Small intestine (tissue), 7 donors: Measurements from ENCODE around the gene STON1. TPM values are rescaled to one million over a fixed set of nuclear protein-coding genes. Genes with fewer than 3 reads are reported as not detected.
"Not testable (repeated sequence)": the region's sequence is repeated elsewhere in the genome, so short reads cannot be mapped to it uniquely, and the experiment has no call there.

Source experiments
- DNase-seq, 2 donors: peaks; one replicate each; pipeline versions ENCODE4 v3.0.0 to v3.0.0-alpha.2; 2013
- FAIRE-seq: peaks from 2 replicates; lab custom pipeline; 2012; peaks lifted over from hg19 to GRCh38; lab: Jason Lieb, UNC
- H3K27ac ChIP-seq, 3 donors: one replicate each; pipeline ENCODE4 v1.5.1; 2013; ENCODE audit warnings: low read length in 2 of 3, mild to moderate bottlenecking in 2 of 3, control low read depth in 1 of 3, inconsistent platforms in 1 of 3, low read depth in 1 of 3, moderate library complexity in 1 of 3
- H3K27me3 ChIP-seq, 3 donors: one replicate each; pipeline ENCODE4 v1.6.1; 2013; ENCODE audit warnings: low read length in 3 of 3, inconsistent platforms in 1 of 3; ENCODE audit not compliant: control insufficient read depth in 3 of 3, insufficient read depth in 3 of 3
- H3K36me3 ChIP-seq, 3 donors: one replicate each; pipeline ENCODE4 v1.6.1; 2013; ENCODE audit warnings: low read length in 3 of 3, inconsistent platforms in 1 of 3, low read depth in 1 of 3, mild to moderate bottlenecking in 1 of 3, moderate library complexity in 1 of 3; ENCODE audit not compliant: control insufficient read depth in 3 of 3, insufficient read depth in 2 of 3
- H3K4me1 ChIP-seq, 3 donors: one replicate each; pipeline ENCODE4 v1.6.1; 2013; ENCODE audit warnings: low read length in 2 of 3, inconsistent platforms in 1 of 3, low read depth in 1 of 3, mild to moderate bottlenecking in 1 of 3, moderate library complexity in 1 of 3; ENCODE audit not compliant: control insufficient read depth in 3 of 3, insufficient read depth in 2 of 3
- H3K4me3 ChIP-seq, 3 donors: one replicate each; pipeline ENCODE4 v1.5.1; 2013; ENCODE audit warnings: low read length in 3 of 3, control low read depth in 1 of 3, inconsistent platforms in 1 of 3, low read depth in 1 of 3, mild to moderate bottlenecking in 1 of 3, moderate library complexity in 1 of 3
- H3K9me3 ChIP-seq, 2 donors: one replicate each; pipeline ENCODE4 v1.6.1; 2013; ENCODE audit warnings: low read depth in 1 of 2, low read length in 1 of 2; ENCODE audit not compliant: control insufficient read depth in 2 of 2, insufficient read depth in 1 of 2
- WGBS, 3 donors: extraction: QIAGEN DNeasy Blood & Tissue Kit; methylation state at CpG; one replicate each; pipeline ENCODE4 v1.1.7; 2013; 5-methylcytosine and 5-hydroxymethylcytosine counted together
- polyA plus RNA-seq, 4 donors: library from polyadenylated mRNA; stranded (reverse) in 3 of 4; unstranded in 1 of 4; fragments of 200-250 nt in 3 of 4; fragments of 120-200 nt in 1 of 4; gene quantifications; one replicate each; pipeline versions ENCODE4 v1.2.1 to v1.2.3, GENCODE V29; 2013
- donor health status: healthy with polysubstance abuse.
- donor health status: control.
- donor health status: control.
- donor health status: Bipolar disorder and iron deficiency.
- donor health status: healthy.

STON1 gene
- polyA plus RNA-seq, 4 donors: 0.45 to 4.7 (median 2.5) TPM

DNA sequence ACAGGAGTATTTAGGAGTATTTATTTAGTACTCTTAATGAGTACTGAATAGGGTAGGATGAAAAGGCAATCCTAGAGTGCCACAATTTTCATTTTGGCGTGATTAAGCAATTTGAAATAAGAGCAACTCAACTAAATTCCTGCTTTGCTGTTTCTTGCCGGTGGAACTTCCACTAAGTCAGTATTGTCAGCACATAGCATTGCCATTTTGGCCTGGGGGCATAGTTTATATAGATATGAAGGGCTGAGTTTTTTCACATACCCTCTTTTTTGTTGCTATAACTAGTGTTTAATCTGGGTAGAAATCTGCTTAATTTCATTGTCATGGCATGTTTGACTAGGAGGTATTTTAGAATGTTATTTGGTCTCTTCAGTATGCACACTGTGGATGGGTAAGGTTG is 89.6 kb downstream of the STON1 start:
- Histone ChIP-seq H3K36me3 (no peaks in the 10 kb centered on the region), H3K4me1 (no peaks in the 10 kb centered on the region), H3K27me3 (no peaks in the 10 kb centered on the region), H3K9me3 (no peaks in the 10 kb centered on the region), H3K4me3 (no peak overlapping the region), H3K27ac (no peak overlapping the region)
- FAIRE-seq (no peak), DNase-seq (no peak)
- 86 to 93% (median 89%) methylated on average over 2 of the region's 2 CpGs for WGBS, 3 donors

DNA sequence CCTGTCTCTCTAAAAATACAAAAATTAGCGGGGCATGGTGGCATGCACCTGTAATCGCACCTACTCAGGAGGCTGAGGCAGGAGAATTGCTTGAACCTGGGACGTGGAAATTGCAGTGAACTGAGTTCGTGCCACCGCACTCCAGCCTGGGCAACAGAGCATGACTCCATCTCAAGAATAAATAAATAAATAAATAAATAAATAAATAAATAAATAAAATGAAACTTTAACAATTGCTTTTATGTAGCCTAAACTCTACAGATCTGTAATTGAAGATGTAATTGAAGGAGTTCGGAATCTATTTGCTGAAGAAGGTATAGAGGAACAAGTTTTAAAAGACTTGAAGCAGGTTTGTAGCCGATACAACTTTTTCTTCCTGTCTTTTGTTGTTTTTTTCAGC is 90.7 kb downstream of the STON1 start:
- Histone ChIP-seq H3K27me3 (no peaks in the 10 kb centered on the region), H3K36me3 (no peaks in the 10 kb centered on the region), H3K9me3 (peaks cover 0 to 2% of the 10 kb centered on the region in 2 donors), H3K4me1 (no peaks in the 10 kb centered on the region), H3K27ac (no peak overlapping the region), H3K4me3 (no peak overlapping the region)
- DNase-seq (no peak), FAIRE-seq (no peak)
- WGBS, 3 donors: 89 to 94% (median 89%) methylated on average over 7 of the region's 7 CpGs

DNA sequence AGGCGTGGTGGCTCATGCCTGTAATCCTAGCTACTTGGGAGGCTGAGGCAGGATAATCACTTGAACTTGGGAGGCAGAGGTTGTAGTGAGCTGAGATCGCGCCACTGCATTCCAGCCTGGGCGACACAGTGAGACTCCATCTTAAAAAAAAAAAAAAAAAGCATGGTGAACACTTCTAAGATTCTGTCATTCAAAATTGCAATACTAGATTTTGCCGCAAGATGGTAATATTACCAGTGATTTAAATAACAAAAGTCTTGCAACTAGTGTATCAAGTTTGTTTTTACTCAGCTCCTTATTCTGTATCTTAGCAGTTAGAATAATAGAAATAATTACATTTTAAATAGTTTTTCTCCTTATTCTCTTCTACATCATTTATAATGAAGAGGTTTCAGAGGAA is 92.7 kb downstream of the STON1 start:
- not testable (repeated sequence) for H3K27me3 ChIP-seq, H3K4me3 ChIP-seq, DNase-seq, H3K27ac ChIP-seq, H3K36me3 ChIP-seq, H3K4me1 ChIP-seq, H3K9me3 ChIP-seq, FAIRE-seq
- 89 to 95% (median 91%) methylated on average over 5 of the region's 5 CpGs for WGBS, 3 donors

DNA sequence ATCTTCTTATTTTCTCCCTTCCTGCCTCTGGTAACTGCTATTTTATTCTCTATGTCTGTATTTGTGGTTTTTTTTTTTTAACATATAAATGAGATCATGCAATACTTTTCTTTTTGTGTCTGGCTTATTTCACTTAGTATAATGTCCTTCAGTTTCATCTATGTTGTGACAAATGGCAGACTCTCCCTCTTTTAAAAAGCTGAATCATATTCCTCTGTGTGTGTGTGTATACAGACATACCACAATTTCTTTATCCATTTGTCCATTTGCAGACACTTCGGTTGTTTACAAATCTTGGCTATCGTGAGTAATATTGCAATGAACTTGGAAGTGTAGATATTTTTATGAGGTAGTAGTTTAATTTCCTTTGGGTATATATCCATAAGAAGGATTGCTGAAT is 94.7 kb downstream of the STON1 start:
- DNase-seq: no peak
- no peak overlapping the region for H3K27ac ChIP-seq
- H3K27me3 ChIP-seq: no peaks in the 10 kb centered on the region
- FAIRE-seq: no peak
- WGBS, 3 donors: 82 to 94% (median 91%) methylated on average over 2 of the region's 2 CpGs
- H3K4me3 ChIP-seq: no peak overlapping the region
- H3K36me3 ChIP-seq: no peaks in the 10 kb centered on the region
- peaks cover 0 to 7% of the 10 kb centered on the region in 2 donors for H3K9me3 ChIP-seq
- H3K4me1 ChIP-seq: no peaks in the 10 kb centered on the region

DNA sequence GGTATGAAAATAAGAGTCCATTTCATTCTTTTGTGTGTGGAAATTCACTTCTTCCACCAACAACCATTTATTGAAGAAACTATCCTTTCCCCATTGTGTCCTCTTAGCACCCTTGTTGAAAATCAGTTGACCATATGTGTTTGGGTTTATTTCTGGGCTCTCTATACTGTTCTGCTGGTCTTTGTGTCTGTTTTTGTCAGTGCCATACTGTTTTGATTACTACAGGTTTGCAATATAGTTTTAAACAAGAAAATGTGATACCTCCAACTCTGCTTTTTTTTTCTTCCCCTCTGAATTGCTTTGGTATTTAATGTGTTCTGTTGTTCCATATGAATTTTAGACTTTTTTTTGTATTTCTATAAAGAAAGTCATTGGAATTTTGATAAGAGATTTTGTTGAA is 96.1 kb downstream of the STON1 start:
- H3K27ac ChIP-seq: no peak overlapping the region
- FAIRE-seq (no peak), DNase-seq (no peak)
- H3K36me3 ChIP-seq: no peaks in the 10 kb centered on the region
- H3K27me3 ChIP-seq: no peaks in the 10 kb centered on the region
- no peak overlapping the region for H3K4me3 ChIP-seq
- H3K9me3 ChIP-seq: peaks cover 0 to 7% of the 10 kb centered on the region in 2 donors
- H3K4me1 ChIP-seq: no peaks in the 10 kb centered on the region

DNA sequence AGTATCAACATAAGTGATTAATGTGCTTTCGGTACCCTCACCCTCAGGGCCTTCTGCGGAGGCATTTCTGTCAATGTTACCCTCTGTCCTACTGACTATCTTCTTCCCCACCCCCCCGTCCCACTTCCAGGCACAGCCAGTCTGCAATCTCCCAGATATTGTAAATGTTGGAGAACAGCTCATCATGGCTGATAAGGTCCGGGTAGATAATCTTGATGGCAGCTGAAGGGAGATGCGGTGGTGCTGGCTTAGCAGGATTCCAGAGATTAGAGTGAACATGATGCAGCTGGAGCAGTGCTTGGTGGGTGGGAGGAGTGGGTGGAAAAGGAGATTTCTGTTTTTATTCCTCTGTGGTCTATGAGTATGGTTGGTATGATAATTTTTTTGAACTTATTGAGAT is 103.2 kb downstream of the STON1 start:
- no peak for FAIRE-seq
- Histone ChIP-seq H3K27me3 (no peaks in the 10 kb centered on the region), H3K4me3 (no peak overlapping the region), H3K4me1 (no peaks in the 10 kb centered on the region), H3K27ac (no peak overlapping the region), H3K36me3 (no peaks in the 10 kb centered on the region), H3K9me3 (peaks cover 0 to 2% of the 10 kb centered on the region in 2 donors)
- DNase-seq: no peak
- WGBS, 3 donors: 43 to 60% (median 57%) methylated on average over 5 of the region's 5 CpGs

DNA sequence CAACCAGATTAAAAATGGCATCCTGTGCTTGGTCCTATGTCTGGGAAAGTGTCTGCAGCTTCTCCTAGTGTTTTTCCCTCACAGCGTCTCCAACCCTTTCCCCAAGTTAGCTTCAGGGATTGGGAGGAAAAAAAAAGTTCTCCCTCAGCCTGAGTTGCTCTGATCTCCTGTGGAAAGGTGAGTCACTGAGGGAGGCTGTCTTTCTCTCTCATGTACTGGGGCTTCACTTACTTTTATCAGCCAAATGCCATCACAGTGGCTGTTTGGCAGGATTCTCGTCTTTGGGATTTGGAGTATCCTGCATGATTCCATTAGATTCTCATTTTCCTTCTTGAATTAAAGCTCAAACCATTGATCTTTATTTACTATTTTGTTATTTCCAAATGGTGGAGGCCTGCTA is 105.8 kb downstream of the STON1 start:
- no peaks in the 10 kb centered on the region for H3K4me1 ChIP-seq
- no peak for FAIRE-seq
- no peak overlapping the region for H3K4me3 ChIP-seq
- H3K36me3 ChIP-seq: no peaks in the 10 kb centered on the region
- H3K27me3 ChIP-seq: no peaks in the 10 kb centered on the region
- H3K27ac ChIP-seq: no peak overlapping the region
- 60 to 74% (median 63%) methylated on average over 2 of the region's 2 CpGs for WGBS, 3 donors
- DNase-seq: no peak
- H3K9me3 ChIP-seq: peaks cover 0 to 2% of the 10 kb centered on the region in 2 donors

DNA sequence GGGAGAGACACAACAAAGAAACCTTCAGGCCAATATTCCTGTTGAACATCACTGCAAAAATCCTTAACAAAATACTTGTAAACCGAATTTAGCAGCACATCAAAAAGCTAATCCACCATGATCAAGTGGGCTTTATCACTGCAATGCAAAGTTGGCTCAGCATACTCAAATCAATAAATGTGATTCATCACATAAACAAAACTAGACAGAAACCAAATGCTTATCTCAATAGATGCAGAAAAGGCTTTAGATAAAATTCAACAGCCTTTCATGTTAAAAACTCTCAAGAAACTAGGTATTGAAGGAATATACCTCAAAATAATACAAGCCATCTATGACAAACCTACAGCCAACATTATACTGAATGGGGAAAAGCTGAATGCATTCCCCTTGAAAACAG is 108.3 kb downstream of the STON1 start:
- Histone ChIP-seq H3K27ac (no peak overlapping the region), H3K27me3 (no peaks in the 10 kb centered on the region), H3K9me3 (peaks cover 0 to 2% of the 10 kb centered on the region in 2 donors), H3K36me3 (no peaks in the 10 kb centered on the region), H3K4me3 (no peak overlapping the region), H3K4me1 (no peaks in the 10 kb centered on the region)
- DNase-seq (no peak), FAIRE-seq (no peak)
- WGBS, 3 donors: 15 to 40% (median 36%) methylated on average over 1 of the region's 1 CpG
